ENCODE data around the gene DHX57.
"Not testable (repeated sequence)": the region's sequence is repeated elsewhere in the genome, so short reads cannot be mapped to it uniquely, and the experiment has no call there.

The DHX57 gene

DNA sequence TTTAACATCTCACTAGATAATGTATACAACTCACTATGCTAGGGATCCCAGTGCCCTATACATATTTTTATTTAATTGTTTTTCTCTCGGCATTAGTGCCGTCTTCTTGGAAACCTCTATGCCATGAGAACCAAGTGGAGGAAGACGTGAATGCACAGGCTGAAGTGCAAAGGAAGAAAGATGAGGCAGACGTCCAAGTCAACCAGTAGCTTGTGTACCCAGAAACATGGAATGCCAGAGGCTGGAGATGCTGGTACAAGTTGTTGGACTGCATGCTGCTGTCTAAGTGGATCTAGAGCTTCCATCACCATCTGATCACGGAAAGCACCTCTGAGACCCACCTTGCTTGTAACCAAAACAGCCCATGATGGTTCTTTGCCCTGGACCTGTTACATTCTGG, 110.2 kb downstream of the DHX57 start:
- Histone ChIP-seq H3K27me3 (replicated peaks; ENCODE audit: control insufficient read depth, insufficient read depth, low read length, poor library complexity, severe bottlenecking) (no peaks in the 10 kb centered on the region), H3K4me3 (ENCODE audit: insufficient read depth, low read depth, low read length, poor library complexity, severe bottlenecking) (no peak overlapping the region), H3K27ac (ENCODE audit: insufficient read depth, low read length, poor library complexity, severe bottlenecking) (no peak overlapping the region), H3K4me1 (ENCODE audit: control insufficient read depth, insufficient read depth, low read length, poor library complexity, severe bottlenecking) (no peaks in the 10 kb centered on the region), H3K9me3 (ENCODE audit: control insufficient read depth, low read length) (no peaks in the 10 kb centered on the region), H3K36me3 (ENCODE audit: control insufficient read depth, insufficient read depth, low read length) (no peaks in the 10 kb centered on the region)
- no peak for DNase-seq

DNA sequence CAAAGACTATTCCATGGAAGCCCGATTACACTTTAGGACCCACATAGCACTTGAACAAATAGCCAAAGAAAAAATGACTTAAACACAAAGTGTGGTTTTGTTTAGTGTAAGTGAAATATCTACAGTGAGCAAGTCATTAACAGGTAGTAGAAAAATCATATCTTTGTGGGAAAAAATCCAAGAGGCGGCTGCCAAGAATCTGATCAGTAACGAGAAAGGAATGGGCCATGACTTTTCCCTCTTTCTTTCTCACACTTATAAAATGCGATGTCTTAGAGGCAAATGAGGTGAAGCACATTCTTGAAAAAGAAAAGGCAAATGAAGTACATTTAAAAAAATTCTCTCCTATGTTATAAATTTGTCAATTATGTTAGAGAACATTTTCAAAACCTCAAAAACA, 110.6 kb downstream of the DHX57 start:
- DNase-seq = no peak
- Histone ChIP-seq H3K9me3 (ENCODE audit: control insufficient read depth, low read length) (no peaks in the 10 kb centered on the region), H3K27me3 (replicated peaks; ENCODE audit: control insufficient read depth, insufficient read depth, low read length, poor library complexity, severe bottlenecking) (no peaks in the 10 kb centered on the region), H3K27ac (ENCODE audit: insufficient read depth, low read length, poor library complexity, severe bottlenecking) (no peak overlapping the region), H3K4me3 (ENCODE audit: insufficient read depth, low read depth, low read length, poor library complexity, severe bottlenecking) (no peak overlapping the region), H3K36me3 (ENCODE audit: control insufficient read depth, insufficient read depth, low read length) (no peaks in the 10 kb centered on the region), H3K4me1 (ENCODE audit: control insufficient read depth, insufficient read depth, low read length, poor library complexity, severe bottlenecking) (no peaks in the 10 kb centered on the region)

DNA sequence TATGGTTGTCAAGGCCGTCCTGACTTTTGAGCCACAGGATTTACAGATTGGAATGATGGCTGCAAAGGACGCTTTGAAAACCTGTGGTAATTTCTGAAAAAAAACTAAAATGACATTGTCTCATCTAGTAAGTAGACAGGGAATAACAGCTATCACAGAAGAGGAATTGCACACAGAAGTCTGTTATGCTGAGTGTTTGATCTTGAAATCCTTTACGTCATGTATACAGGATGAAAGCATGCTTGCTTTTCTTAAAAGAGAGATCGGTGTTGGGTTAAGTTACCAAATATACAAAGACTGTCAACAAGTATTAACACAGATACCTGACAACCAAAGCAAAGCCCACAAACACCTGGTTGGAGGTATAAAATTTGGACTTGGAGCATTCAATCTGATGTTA, 112.0 kb downstream of the DHX57 start:
- H3K36me3 ChIP-seq (ENCODE audit: control insufficient read depth, insufficient read depth, low read length) = no peaks in the 10 kb centered on the region
- no peaks in the 10 kb centered on the region for H3K27me3 ChIP-seq (replicated peaks; ENCODE audit: control insufficient read depth, insufficient read depth, low read length, poor library complexity, severe bottlenecking)
- H3K4me3 ChIP-seq (ENCODE audit: insufficient read depth, low read depth, low read length, poor library complexity, severe bottlenecking) = no peak overlapping the region
- no peaks in the 10 kb centered on the region for H3K4me1 ChIP-seq (ENCODE audit: control insufficient read depth, insufficient read depth, low read length, poor library complexity, severe bottlenecking)
- no peaks in the 10 kb centered on the region for H3K9me3 ChIP-seq (ENCODE audit: control insufficient read depth, low read length)
- no peak overlapping the region for H3K27ac ChIP-seq (ENCODE audit: insufficient read depth, low read length, poor library complexity, severe bottlenecking)
- no peak for DNase-seq

DNA sequence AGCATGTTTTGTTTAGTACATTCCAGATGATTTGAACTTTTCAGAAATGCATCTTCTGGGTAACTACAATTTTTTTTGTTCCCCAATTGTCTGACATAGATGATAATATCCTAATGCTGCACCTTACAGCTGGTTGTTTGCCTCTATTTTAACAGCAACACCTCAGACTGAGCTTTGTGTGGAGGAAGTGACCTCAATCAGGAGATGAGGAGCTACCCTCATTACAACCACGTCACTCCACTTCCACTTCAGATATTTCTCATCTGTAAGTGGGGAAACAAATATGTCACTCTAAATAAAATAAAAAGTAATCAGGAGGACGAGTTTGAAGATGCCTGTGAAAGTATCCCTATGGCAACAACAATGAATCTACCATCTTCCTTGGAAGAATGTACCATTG, 112.5 kb downstream of the DHX57 start:
- Histone ChIP-seq H3K27me3 (replicated peaks; ENCODE audit: control insufficient read depth, insufficient read depth, low read length, poor library complexity, severe bottlenecking) (no peaks in the 10 kb centered on the region), H3K4me3 (ENCODE audit: insufficient read depth, low read depth, low read length, poor library complexity, severe bottlenecking) (no peak overlapping the region), H3K27ac (ENCODE audit: insufficient read depth, low read length, poor library complexity, severe bottlenecking) (no peak overlapping the region), H3K4me1 (ENCODE audit: control insufficient read depth, insufficient read depth, low read length, poor library complexity, severe bottlenecking) (no peaks in the 10 kb centered on the region), H3K9me3 (ENCODE audit: control insufficient read depth, low read length) (no peaks in the 10 kb centered on the region), H3K36me3 (ENCODE audit: control insufficient read depth, insufficient read depth, low read length) (no peaks in the 10 kb centered on the region)
- no peak for DNase-seq

DNA sequence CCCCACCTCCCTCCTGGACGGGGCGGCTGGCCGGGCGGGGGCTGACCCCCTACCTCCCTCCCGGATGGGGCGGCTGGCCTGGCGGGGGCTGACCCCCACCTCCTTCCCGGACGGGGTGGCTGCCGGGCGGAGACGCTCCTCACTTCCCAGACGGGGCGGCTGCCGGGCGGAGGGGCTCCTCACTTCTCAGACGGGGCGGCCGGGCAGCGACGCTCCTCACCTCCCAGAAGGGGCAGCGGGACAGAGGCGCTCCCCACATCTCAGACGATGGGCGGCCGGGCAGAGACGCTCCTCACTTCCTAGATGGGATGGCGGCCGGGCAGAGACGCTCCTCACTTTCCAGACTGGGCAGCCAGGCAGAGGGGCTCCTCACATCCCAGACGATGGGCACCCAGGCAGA, 119.8 kb downstream of the DHX57 start:
- DNase-seq = not testable (repeated sequence)

DNA sequence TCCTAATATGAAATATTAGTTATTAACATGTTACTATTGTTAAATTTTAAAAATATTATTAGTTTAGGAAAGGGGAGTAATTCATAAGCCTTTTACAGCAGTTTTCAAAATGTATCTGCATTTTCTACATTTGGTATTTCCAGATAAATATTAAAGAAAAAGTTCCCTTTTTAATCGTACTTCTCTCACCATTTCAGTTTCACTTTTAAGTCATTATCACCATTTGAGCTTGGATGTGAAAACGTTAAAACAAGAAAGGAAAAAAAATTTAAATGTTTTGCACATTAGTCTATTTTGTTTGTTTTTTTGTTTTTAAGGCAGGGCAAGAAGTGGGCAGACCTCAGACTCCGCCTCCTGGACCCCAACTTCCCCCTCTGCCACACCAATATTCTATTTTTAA, 121.2 kb downstream of the DHX57 start:
- Histone ChIP-seq H3K9me3 (ENCODE audit: control insufficient read depth, low read length) (no peaks in the 10 kb centered on the region), H3K27me3 (replicated peaks; ENCODE audit: control insufficient read depth, insufficient read depth, low read length, poor library complexity, severe bottlenecking) (no peaks in the 10 kb centered on the region), H3K4me3 (ENCODE audit: insufficient read depth, low read depth, low read length, poor library complexity, severe bottlenecking) (peak overlapping the region; percentile 44), H3K27ac (ENCODE audit: insufficient read depth, low read length, poor library complexity, severe bottlenecking) (peak overlapping the region; percentile 40), H3K36me3 (ENCODE audit: control insufficient read depth, insufficient read depth, low read length) (no peaks in the 10 kb centered on the region), H3K4me1 (ENCODE audit: control insufficient read depth, insufficient read depth, low read length, poor library complexity, severe bottlenecking) (peaks cover 14% of the 10 kb centered on the region)
- no peak for DNase-seq

More for the DNA sequence above, 119.8 kb downstream of the DHX57 start:
- not testable (repeated sequence) for H3K27ac ChIP-seq (ENCODE audit: insufficient read depth, low read length, poor library complexity, severe bottlenecking); H3K36me3 ChIP-seq (ENCODE audit: control insufficient read depth, insufficient read depth, low read length); H3K4me3 ChIP-seq (ENCODE audit: insufficient read depth, low read depth, low read length, poor library complexity, severe bottlenecking); H3K27me3 ChIP-seq (replicated peaks; ENCODE audit: control insufficient read depth, insufficient read depth, low read length, poor library complexity, severe bottlenecking); H3K9me3 ChIP-seq (ENCODE audit: control insufficient read depth, low read length)
- H3K4me1 ChIP-seq (ENCODE audit: control insufficient read depth, insufficient read depth, low read length, poor library complexity, severe bottlenecking) = peaks cover 14% of the 10 kb centered on the region

DNA sequence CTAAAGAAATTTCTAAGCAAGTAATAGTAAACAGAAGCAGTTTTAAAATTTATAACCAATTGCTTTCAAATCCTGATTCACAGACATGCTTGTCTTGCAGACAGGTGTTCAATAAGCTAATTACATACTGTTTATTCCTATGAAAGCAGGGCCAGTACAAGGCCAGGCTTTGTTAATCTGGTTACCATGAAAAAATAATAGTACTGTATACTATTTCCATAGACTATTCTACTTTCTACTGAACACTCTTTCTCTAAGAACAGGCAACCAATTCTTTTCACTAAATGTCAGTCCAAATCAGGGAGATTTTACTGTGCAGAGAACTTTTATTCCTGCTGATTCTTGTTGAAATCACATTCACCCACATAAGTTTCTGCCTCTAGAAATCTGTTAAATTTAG, 121.7 kb downstream of the DHX57 start:
- Histone ChIP-seq H3K9me3 (ENCODE audit: control insufficient read depth, low read length) (no peaks in the 10 kb centered on the region), H3K36me3 (ENCODE audit: control insufficient read depth, insufficient read depth, low read length) (peaks cover 4% of the 10 kb centered on the region), H3K27me3 (replicated peaks; ENCODE audit: control insufficient read depth, insufficient read depth, low read length, poor library complexity, severe bottlenecking) (no peaks in the 10 kb centered on the region), H3K4me1 (ENCODE audit: control insufficient read depth, insufficient read depth, low read length, poor library complexity, severe bottlenecking) (peaks cover 14% of the 10 kb centered on the region), H3K27ac (ENCODE audit: insufficient read depth, low read length, poor library complexity, severe bottlenecking) (peak overlapping the region; percentile 40), H3K4me3 (ENCODE audit: insufficient read depth, low read depth, low read length, poor library complexity, severe bottlenecking) (peak overlapping the region; percentile 44)
- DNase-seq = no peak

DNA sequence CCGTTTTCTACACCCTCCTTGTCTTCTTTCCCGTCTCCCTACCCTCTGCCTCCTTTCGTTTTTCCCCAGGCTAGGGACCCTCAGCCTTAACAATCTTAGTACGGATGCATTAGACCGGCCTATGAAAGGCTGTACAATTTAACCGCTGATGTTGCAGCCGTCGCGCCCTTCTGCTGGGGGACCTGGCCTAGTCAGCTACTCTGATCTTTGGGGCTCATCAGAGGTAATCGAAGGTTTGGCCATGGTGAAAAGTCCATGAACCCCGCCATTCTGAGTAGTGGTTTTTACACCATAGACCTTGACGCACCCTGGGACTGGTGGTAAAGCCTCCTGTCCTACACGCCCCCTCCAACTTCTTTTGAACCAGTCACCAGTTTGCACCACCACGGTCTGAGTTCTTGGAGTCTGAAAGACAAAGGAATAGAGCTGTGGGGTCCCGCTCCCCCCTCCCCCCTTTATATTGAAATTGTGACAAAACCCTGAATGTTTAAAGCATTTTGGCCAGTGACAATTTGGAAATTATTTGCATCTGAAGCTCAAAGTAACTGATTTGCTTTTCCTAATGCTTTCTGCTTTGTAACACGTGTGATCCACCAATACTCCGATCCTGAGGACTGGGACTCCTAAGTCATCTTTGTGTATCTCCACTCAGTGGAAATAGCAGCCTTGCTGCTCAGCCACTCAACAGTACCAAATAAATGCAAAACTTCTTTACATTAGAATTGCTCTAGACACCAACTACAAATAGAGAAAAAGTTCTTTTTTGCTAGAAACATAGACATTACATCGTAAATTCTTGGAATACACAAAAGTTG, 123.9 kb downstream of the DHX57 start:
- DNase-seq = no peak
- Histone ChIP-seq H3K27ac (ENCODE audit: insufficient read depth, low read length, poor library complexity, severe bottlenecking) (peak overlapping the region; percentile 90), H3K4me1 (ENCODE audit: control insufficient read depth, insufficient read depth, low read length, poor library complexity, severe bottlenecking) (peaks cover 34% of the 10 kb centered on the region), H3K27me3 (replicated peaks; ENCODE audit: control insufficient read depth, insufficient read depth, low read length, poor library complexity, severe bottlenecking) (no peaks in the 10 kb centered on the region), H3K4me3 (ENCODE audit: insufficient read depth, low read depth, low read length, poor library complexity, severe bottlenecking) (peak overlapping the region; percentile 74), H3K9me3 (ENCODE audit: control insufficient read depth, low read length) (no peaks in the 10 kb centered on the region), H3K36me3 (ENCODE audit: control insufficient read depth, insufficient read depth, low read length) (peaks cover 26% of the 10 kb centered on the region)

DNA sequence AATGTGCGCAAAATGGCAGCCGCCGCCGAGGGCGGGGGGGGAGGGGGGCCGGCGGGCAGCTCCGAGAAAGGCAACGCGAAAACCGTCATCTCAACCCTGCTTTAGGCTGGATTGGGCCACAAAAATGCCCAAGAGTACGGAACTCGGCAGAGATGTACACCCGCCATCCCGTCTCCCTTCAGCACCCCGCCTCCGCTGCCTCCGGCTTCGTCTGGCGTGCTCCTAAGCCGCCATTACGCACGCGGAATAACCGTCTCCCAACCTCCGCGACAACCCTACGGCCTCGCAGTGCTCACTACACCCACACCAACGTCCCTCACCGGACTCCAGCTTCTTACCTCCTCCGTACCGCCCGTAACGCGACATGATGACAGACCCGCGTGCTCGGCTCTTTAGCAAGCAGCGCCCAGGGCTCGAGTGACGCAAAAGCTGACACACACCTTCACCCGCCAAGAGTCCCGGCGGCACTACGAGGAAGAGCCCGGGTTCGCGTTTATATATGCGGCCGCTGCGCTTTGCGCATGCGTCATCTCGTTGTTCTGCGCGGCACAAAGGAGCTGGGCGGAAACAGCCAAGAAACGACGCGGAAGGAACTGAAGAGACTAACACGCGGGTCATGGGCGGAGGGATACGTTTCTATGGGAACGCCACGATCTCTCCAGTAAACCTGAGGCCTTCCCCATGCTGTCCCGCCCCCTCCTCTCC, 124.7 kb downstream of the DHX57 start, which contains the start of gene SRSF7:
Gene SRSF7, minus strand, starts transcription at position 471 of the 705 bp plus-strand sequence. Its CDS starts 105 bp downstream, at position 366.
- no peaks in the 10 kb centered on the region for H3K27me3 ChIP-seq (replicated peaks; ENCODE audit: control insufficient read depth, insufficient read depth, low read length, poor library complexity, severe bottlenecking)
- no peaks in the 10 kb centered on the region for H3K9me3 ChIP-seq (ENCODE audit: control insufficient read depth, low read length)
- H3K27ac ChIP-seq (ENCODE audit: insufficient read depth, low read length, poor library complexity, severe bottlenecking) = peak within 1 kb of the TSS; percentile 90
- H3K36me3 ChIP-seq (ENCODE audit: control insufficient read depth, insufficient read depth, low read length) = peaks cover 34% of the 10 kb centered on the region
- H3K4me1 ChIP-seq (ENCODE audit: control insufficient read depth, insufficient read depth, low read length, poor library complexity, severe bottlenecking) = peaks cover 41% of the 10 kb centered on the region
- peak within 1 kb of the TSS; percentile 74 for H3K4me3 ChIP-seq (ENCODE audit: insufficient read depth, low read depth, low read length, poor library complexity, severe bottlenecking)
- DNase-seq = peak; percentile 93 to 99 (median 96)
